ENCODE results near the gene GATB. TPM values are rescaled to one million over a fixed set of nuclear protein-coding genes. Genes with fewer than 3 reads are reported as not detected.

The GATB gene
- total RNA-seq, 1 experiment from 2014 or later = 21.2 TPM

GRCh38 chr4:151703401-151703800 lies 57.4 kb downstream of the GATB start:
- Histone ChIP-seq H3K27me3 (ENCODE audit: insufficient read depth, low read length) (no peaks in the 10 kb centered on the region), H2BK12ac (ENCODE audit: insufficient read length, low read depth, low read length) (no peak overlapping the region), H3K9ac (ENCODE audit: extremely low read depth, insufficient read length, low read length) (no peak overlapping the region), H3K79me2 (ENCODE audit: insufficient read depth, low read length) (no peaks in the 10 kb centered on the region), H3K4me2 (ENCODE audit: insufficient read depth, insufficient read length, low read length) (no peak overlapping the region), H3K23ac (ENCODE audit: insufficient read length, low read depth, low read length) (no peak overlapping the region), H2BK20ac (ENCODE audit: low read depth, low read length, poor library complexity, severe bottlenecking) (no peak overlapping the region), H3T11ph (ENCODE audit: low read length) (no peak overlapping the region), H2AFZ (ENCODE audit: low read length) (no peak overlapping the region), H3K27ac (ENCODE audit: insufficient read length, low read depth, low read length) (no peak overlapping the region), H3K79me1 (ENCODE audit: insufficient read depth, low read depth, low read length, poor library complexity, severe bottlenecking) (no peaks in the 10 kb centered on the region), H2BK15ac (ENCODE audit: low read depth, low read length) (no peak overlapping the region), H2BK120ac (ENCODE audit: low read depth, low read length, poor library complexity, severe bottlenecking) (no peak overlapping the region), H4K91ac (ENCODE audit: insufficient read length, low read depth, low read length) (no peak overlapping the region), H4K5ac (ENCODE audit: insufficient read length, low read depth, low read length) (no peak overlapping the region), H3K23me2 (ENCODE audit: insufficient read length, low read depth, low read length, poor library complexity, severe bottlenecking) (no peaks in the 10 kb centered on the region), H2BK5ac (ENCODE audit: insufficient read length, low read length) (no peak overlapping the region), H3K14ac (ENCODE audit: insufficient read depth, low read length) (no peak overlapping the region), H3K9me3 (ENCODE audit: control insufficient read depth, low read depth, low read length) (no peaks in the 10 kb centered on the region), H3K18ac (ENCODE audit: insufficient read length, low read depth, low read length) (no peak overlapping the region), H2AK5ac (ENCODE audit: insufficient read length, low read length) (no peak overlapping the region), H3K4me1 (ENCODE audit: insufficient read depth, low read length) (no peaks in the 10 kb centered on the region), H4K20me1 (ENCODE audit: control insufficient read depth, insufficient read depth, insufficient read length) (no peaks in the 10 kb centered on the region), H4K8ac (replicated peaks; ENCODE audit: insufficient read length, low read depth, low read length) (no peak overlapping the region), H3K56ac (ENCODE audit: insufficient read length, low read depth, low read length) (no peak overlapping the region), H3K4ac (ENCODE audit: low read depth, low read length) (no peak overlapping the region)
- TF ChIP-seq CTCF (conservative IDR thresholded peaks at IDR 0.05) = no peak
- H3K4me3 Mint-ChIP-seq = no peak overlapping the region
- peaks cover 7 to 24% (median 21%) of the 10 kb centered on the region in 3 experiments; a peak in 6 of 7 replicates for H3K36me3 Mint-ChIP-seq (ENCODE audit: insufficient read depth in 1 of 3, low read depth in 3 of 3)
- no peak overlapping the region for H3K27ac Mint-ChIP-seq
- no peaks in the 10 kb centered on the region for H3K9me3 Mint-ChIP-seq
- WGBS (ENCODE audit: extremely low coverage, insufficient read length, low lambda C conversion rate) = no CpG with 5 or more reads among the region's 3 CpGs
- H3K27me3 Mint-ChIP-seq (ENCODE audit: low read depth) = no peaks in the 10 kb centered on the region
- H3K4me1 Mint-ChIP-seq = peaks cover 0 to 1% of the 10 kb centered on the region in 2 experiments; a peak in 1 of 4 replicates
- no peak for DNase-seq

All from H9 (cell line).